ENCODE results near the gene KRT7.
"Not testable (repeated sequence)": the region's sequence is repeated elsewhere in the genome, so short reads cannot be mapped to it uniquely, and the experiment has no call there.

Gene KRT7

GRCh38 chr12:52238916-52239646 is 6.0 kb downstream of the KRT7 start:
- Histone ChIP-seq H3K27ac (no peak overlapping the region), H3K9me3 (ENCODE audit: control insufficient read depth, low read length) (no peaks in the 10 kb centered on the region), H3K4me2 (ENCODE audit: low read length) (no peak overlapping the region), H2AFZ (no peak overlapping the region), H3K4me3 (ENCODE audit: low read depth, low read length) (no peak overlapping the region), H3K9ac (no peak overlapping the region), H3K4me1 (peaks cover 20% of the 10 kb centered on the region), H3K79me2 (no peaks in the 10 kb centered on the region), H3K36me3 (ENCODE audit: control insufficient read depth, insufficient read depth, low read length) (no peaks in the 10 kb centered on the region), H3K27me3 (ENCODE audit: control insufficient read depth, insufficient read depth, low read length) (no peaks in the 10 kb centered on the region)
- TF ChIP-seq CTCF (IDR thresholded peaks at IDR 0.05): no peak

- Histone ChIP-seq H3K4me2 (ENCODE audit: low read length) (no peak overlapping the region), H3K4me1 (peaks cover 27% of the 10 kb centered on the region), H3K9me3 (ENCODE audit: control insufficient read depth, low read length) (no peaks in the 10 kb centered on the region), H3K36me3 (ENCODE audit: control insufficient read depth, insufficient read depth, low read length) (no peaks in the 10 kb centered on the region), H3K79me2 (no peaks in the 10 kb centered on the region), H3K4me3 (ENCODE audit: low read depth, low read length) (no peak overlapping the region), H3K9ac (no peak overlapping the region), H3K27ac (no peak overlapping the region), H2AFZ (no peak overlapping the region), H3K27me3 (ENCODE audit: control insufficient read depth, insufficient read depth, low read length) (no peaks in the 10 kb centered on the region)
- no peak for TF ChIP-seq CTCF (IDR thresholded peaks at IDR 0.05)
These were observed 6.7 kb downstream of the KRT7 start for GRCh38 chr12:52239767-52240166.

GRCh38 chr12:52240247-52240646 is 7.2 kb downstream of the KRT7 start:
- H3K27me3 ChIP-seq (ENCODE audit: control insufficient read depth, insufficient read depth, low read length); H3K79me2 ChIP-seq; H3K27ac ChIP-seq; H3K4me3 ChIP-seq (ENCODE audit: low read depth, low read length); H3K4me2 ChIP-seq (ENCODE audit: low read length); H3K9me3 ChIP-seq (ENCODE audit: control insufficient read depth, low read length); H3K9ac ChIP-seq; H2AFZ ChIP-seq; H3K36me3 ChIP-seq (ENCODE audit: control insufficient read depth, insufficient read depth, low read length): not testable (repeated sequence)
- peaks cover 32% of the 10 kb centered on the region for H3K4me1 ChIP-seq

GRCh38 chr12:52241205-52241842 is 8.3 kb downstream of the KRT7 start:
- Histone ChIP-seq H3K36me3 (ENCODE audit: control insufficient read depth, insufficient read depth, low read length) (no peaks in the 10 kb centered on the region), H3K4me3 (ENCODE audit: low read depth, low read length) (no peak overlapping the region), H3K9ac (no peak overlapping the region), H3K79me2 (no peaks in the 10 kb centered on the region), H3K27me3 (ENCODE audit: control insufficient read depth, insufficient read depth, low read length) (no peaks in the 10 kb centered on the region), H3K9me3 (ENCODE audit: control insufficient read depth, low read length) (no peaks in the 10 kb centered on the region), H3K4me1 (peaks cover 34% of the 10 kb centered on the region), H2AFZ (no peak overlapping the region), H3K4me2 (ENCODE audit: low read length) (no peak overlapping the region), H3K27ac (no peak overlapping the region)
- TF ChIP-seq CTCF (IDR thresholded peaks at IDR 0.05): no peak

- no peaks in the 10 kb centered on the region for H3K9me3 ChIP-seq (ENCODE audit: control insufficient read depth, low read length)
- H3K4me1 ChIP-seq: peaks cover 38% of the 10 kb centered on the region
- peak overlapping the region; percentile 100 for H3K27ac ChIP-seq
- TF ChIP-seq CTCF (IDR thresholded peaks at IDR 0.05): no peak
- peak overlapping the region; percentile 90 for H2AFZ ChIP-seq
- H3K4me3 ChIP-seq (ENCODE audit: low read depth, low read length): no peak overlapping the region
- no peaks in the 10 kb centered on the region for H3K27me3 ChIP-seq (ENCODE audit: control insufficient read depth, insufficient read depth, low read length)
- no peaks in the 10 kb centered on the region for H3K79me2 ChIP-seq
- H3K4me2 ChIP-seq (ENCODE audit: low read length): peak overlapping the region; percentile 68
- H3K9ac ChIP-seq: no peak overlapping the region
- no peaks in the 10 kb centered on the region for H3K36me3 ChIP-seq (ENCODE audit: control insufficient read depth, insufficient read depth, low read length)
These were observed 9.6 kb downstream of the KRT7 start for GRCh38 chr12:52242442-52243258.
